Astrocyte of the hippocampus (primary cell): Measurements from ENCODE around the gene ZNF799.
"Not testable (repeated sequence)": the region's sequence is repeated elsewhere in the genome, so short reads cannot be mapped to it uniquely, and the experiment has no call there.

Source experiments
- DNase-seq: peaks from one replicate; pipeline ENCODE4 v3.0.0; 2011; ENCODE audit warnings: low read depth, low spot score

ZNF799 gene

GRCh38 chr19:12400633-12401502 is at the start of gene ZNF799:
TSS of gene ZNF799 (minus strand) at chr19:12401271. CDS start at chr19:12401070, 201 bp downstream.
- DNase-seq: peak; percentile 98

GRCh38 chr19:12450844-12451243 is 49.8 kb upstream of the ZNF799 start:
- peak; percentile 4 for DNase-seq

- DNase-seq: no peak
Observed at GRCh38 chr19:12448808-12449207, 47.7 kb upstream of the ZNF799 start.

GRCh38 chr19:12440541-12441316 is 39.7 kb upstream of the ZNF799 start, which contains the start of gene ZNF443:
TSS of gene ZNF443 (minus strand) at chr19:12441021. CDS start at chr19:12440914, 107 bp downstream.
- peak; percentile 98 for DNase-seq

GRCh38 chr19:12439686-12440540 is 38.8 kb upstream of the ZNF799 start:
- DNase-seq: peak; percentile 47

GRCh38 chr19:12430726-12431299 is 29.7 kb upstream of the ZNF799 start:
- DNase-seq: not testable (repeated sequence)

- no peak for DNase-seq
Observed at GRCh38 chr19:12425888-12426274, 24.8 kb upstream of the ZNF799 start.

GRCh38 chr19:12425236-12425887 is 24.3 kb upstream of the ZNF799 start:
- DNase-seq: no peak

- DNase-seq: not testable (repeated sequence)
Observed at GRCh38 chr19:12417273-12417672, 16.2 kb upstream of the ZNF799 start.

- no peak for DNase-seq
Observed at GRCh38 chr19:12411893-12412292, 10.8 kb upstream of the ZNF799 start.

GRCh38 chr19:12399901-12400632 is 1.0 kb downstream of the ZNF799 start:
- DNase-seq: peak; percentile 28

GRCh38 chr19:12391148-12391547 is 9.9 kb downstream of the ZNF799 start:
- not testable (repeated sequence) for DNase-seq

- not testable (repeated sequence) for DNase-seq
Observed at GRCh38 chr19:12386365-12386764, 14.7 kb downstream of the ZNF799 start.

- no peak for DNase-seq
Observed at GRCh38 chr19:12380444-12380737, 20.7 kb downstream of the ZNF799 start.

- DNase-seq: peak; percentile 5
Observed at GRCh38 chr19:12379732-12380443, 21.2 kb downstream of the ZNF799 start.

- no peak for DNase-seq
Observed at GRCh38 chr19:12374026-12374425, 27.0 kb downstream of the ZNF799 start.

- DNase-seq: peak; percentile 97
Observed at GRCh38 chr19:12365236-12366162, 35.6 kb downstream of the ZNF799 start, which contains the start of gene ZNF442. TSS of gene ZNF442 (minus strand) at chr19:12365683. CDS start at chr19:12363631, 2,052 bp downstream.
